H1 (cell line): ENCODE results near the gene CPNE4. TPM values are rescaled to one million over a fixed set of nuclear protein-coding genes. Genes with fewer than 3 reads are reported as not detected.
A peak's percentile ranks its signal among the peaks of the same experiment; 100 is the strongest.

Experiments used
- CTCF ChIA-PET: fragments of 300-600 bp; sonication (Branson Sonifier 250); formaldehyde crosslinking; loops from one replicate; lab custom pipeline; 2021; ENCODE audit not compliant: partially characterized antibody; lab: Charles Lee
- POLR2A ChIA-PET: fragments of 300-600 bp; sonication (Branson Sonifier 250); formaldehyde crosslinking; loops from one replicate; lab custom pipeline; 2021; ENCODE audit warnings: inconsistent platforms; ENCODE audit not compliant: partially characterized antibody; lab: Charles Lee
- DNase-seq, 2 experiments: peaks; one replicate each; pipeline versions ENCODE4 v3.0.0 to v3.0.0-alpha.2; 2010 to 2022; ENCODE audit warnings: low spot score in 2 of 2, low read depth in 1 of 2, mixed read lengths in 1 of 2
- FAIRE-seq: peaks from 2 replicates; lab custom pipeline; 2011; peaks lifted over from hg19 to GRCh38; lab: Jason Lieb, UNC
- H2AFZ ChIP-seq: 2 replicates; pipeline ENCODE4 v1.8.1; 2012; ENCODE audit warnings: low read length, inconsistent platforms
- H2AK5ac ChIP-seq: 2 replicates; pipeline ENCODE4 v1.6.1; 2013; ENCODE audit warnings: low read depth, low read length
- H2BK120ac ChIP-seq: replicated peaks from 2 replicates; pipeline ENCODE3; 2013; ENCODE audit warnings: low read depth, low read length, inconsistent platforms
- H2BK12ac ChIP-seq: 2 replicates; pipeline ENCODE4 v1.6.1; 2013; ENCODE audit warnings: low read depth, low read length
- H2BK15ac ChIP-seq: 2 replicates; pipeline ENCODE4 v1.6.1; 2013; ENCODE audit warnings: low read length
- H2BK20ac ChIP-seq: 2 replicates; pipeline ENCODE4 v1.6.1; 2013; ENCODE audit warnings: low read length
- H2BK5ac ChIP-seq: 2 replicates; pipeline ENCODE4 v1.6.1; 2013; ENCODE audit warnings: low read depth, low read length
- H3K14ac ChIP-seq: 2 replicates; pipeline ENCODE4 v1.6.1; 2013; ENCODE audit warnings: inconsistent platforms; ENCODE audit not compliant: insufficient read length
- H3K18ac ChIP-seq: 2 replicates; pipeline ENCODE4 v1.6.1; 2013; ENCODE audit warnings: low read length; ENCODE audit errors: extremely low read depth
- H3K23ac ChIP-seq: 2 replicates; pipeline ENCODE4 v1.6.1; 2013; ENCODE audit warnings: inconsistent platforms; ENCODE audit not compliant: insufficient read length
- H3K23me2 ChIP-seq: 2 replicates; pipeline ENCODE4 v1.6.1; 2013; ENCODE audit warnings: low read depth, low read length
- H3K27ac ChIP-seq: 2 replicates; pipeline ENCODE4 v1.6.1; 2011; ENCODE audit warnings: low read depth, low read length, inconsistent platforms
- H3K27me3 ChIP-seq, 4 experiments: replicated peaks in 1 of 4; 1 replicate in 1 of 4; 2 replicates in 3 of 4; pipeline versions ENCODE4 v1.6.1 to v1.8.1; 2011 to 2013; ENCODE audit warnings: low read length in 3 of 4, mild to moderate bottlenecking in 3 of 4, inconsistent platforms in 2 of 4, mixed read lengths in 2 of 4, moderate library complexity in 1 of 4; ENCODE audit not compliant: control insufficient read depth in 3 of 4, insufficient read depth in 3 of 4; ENCODE audit errors: extremely low read depth in 1 of 4
- H3K36me3 ChIP-seq, 4 experiments: 2 replicates each; pipeline versions ENCODE4 v1.6.1 to v1.8.1; 2011 to 2013; ENCODE audit warnings: mild to moderate bottlenecking in 4 of 4, low read length in 3 of 4, moderate library complexity in 2 of 4, control low read depth in 1 of 4, inconsistent platforms in 1 of 4; ENCODE audit not compliant: insufficient read depth in 4 of 4, control insufficient read depth in 2 of 4
- H3K4ac ChIP-seq: replicated peaks from 2 replicates; pipeline ENCODE3; 2013; ENCODE audit warnings: low read length, low read depth, mixed read lengths, inconsistent platforms; ENCODE audit not compliant: insufficient read length
- H3K4me1 ChIP-seq, 4 experiments: replicated peaks in 1 of 4; 1 replicate in 1 of 4; 2 replicates in 3 of 4; pipeline versions ENCODE4 v1.6.1 to v1.8.1; 2011 to 2013; ENCODE audit warnings: low read length in 3 of 4, inconsistent platforms in 2 of 4, mixed read lengths in 1 of 4; ENCODE audit not compliant: insufficient read depth in 4 of 4, control insufficient read depth in 3 of 4
- H3K4me2 ChIP-seq, 2 experiments: 2 replicates each; pipeline versions ENCODE4 v1.6.1 to v1.8.1; 2011 to 2013; ENCODE audit warnings: low read depth in 2 of 2, low read length in 2 of 2, control low read depth in 1 of 2, inconsistent platforms in 1 of 2, mild to moderate bottlenecking in 1 of 2; ENCODE audit not compliant: insufficient read depth in 1 of 2
- H3K4me3 ChIP-seq, 4 experiments: fragments of 200-600, 300-600 bp in 1 of 4; sonication (generic), shearing (Covaris generic), sonication (Bioruptor Twin) in 1 of 4; 2 replicates each; pipeline versions ENCODE4 v1.5.1 to v1.8.1; 2011 to 2016; ENCODE audit warnings: low read length in 4 of 4, low read depth in 3 of 4, control low read depth in 2 of 4, inconsistent platforms in 2 of 4, mild to moderate bottlenecking in 2 of 4, mixed read lengths in 1 of 4, moderate library complexity in 1 of 4; ENCODE audit not compliant: insufficient read depth in 2 of 4; ENCODE audit errors: extremely low read depth in 1 of 4
- H3K56ac ChIP-seq: replicated peaks from 2 replicates; pipeline ENCODE3; 2013; ENCODE audit warnings: low read depth, mild to moderate bottlenecking, mixed read lengths, low read length, inconsistent platforms; ENCODE audit not compliant: insufficient read length
- H3K79me1 ChIP-seq: 2 replicates; pipeline ENCODE4 v1.6.1; 2013; ENCODE audit warnings: low read depth, low read length, control low read depth
- H3K79me2 ChIP-seq, 2 experiments: 2 replicates each; pipeline versions ENCODE4 v1.6.1 to v1.8.1; 2012 to 2013; ENCODE audit warnings: low read length in 2 of 2, mild to moderate bottlenecking in 2 of 2, inconsistent platforms in 1 of 2; ENCODE audit not compliant: insufficient read depth in 2 of 2, control insufficient read depth in 1 of 2
- H3K9ac ChIP-seq, 4 experiments: replicated peaks in 1 of 4; 1 replicate in 1 of 4; 2 replicates in 3 of 4; pipeline versions ENCODE4 v1.6.1 to v1.8.1; 2011 to 2013; ENCODE audit warnings: low read depth in 3 of 4, low read length in 3 of 4, control low read depth in 2 of 4, mild to moderate bottlenecking in 2 of 4, moderate library complexity in 2 of 4, inconsistent platforms in 1 of 4; ENCODE audit errors: extremely low read depth in 1 of 4
- H3K9me3 ChIP-seq, 2 experiments: 2 replicates each; pipeline versions ENCODE4 v1.6.1 to v1.8.1; 2012 to 2013; ENCODE audit warnings: mild to moderate bottlenecking in 2 of 2, moderate library complexity in 2 of 2, control low read depth in 1 of 2, inconsistent platforms in 1 of 2, low read depth in 1 of 2, low read length in 1 of 2, mixed read lengths in 1 of 2; ENCODE audit not compliant: insufficient read depth in 2 of 2
- H4K20me1 ChIP-seq, 2 experiments: replicated peaks in 1 of 2; 2 replicates each; pipeline versions ENCODE3 to v1.8.1; 2011 to 2013; ENCODE audit warnings: inconsistent platforms in 2 of 2, low read length in 2 of 2, mild to moderate bottlenecking in 1 of 2; ENCODE audit not compliant: insufficient read depth in 2 of 2, control insufficient read depth in 1 of 2
- H4K5ac ChIP-seq: 2 replicates; pipeline ENCODE4 v1.6.1; 2013; ENCODE audit warnings: low read length, low read depth, mixed read lengths, inconsistent platforms; ENCODE audit not compliant: insufficient read length
- H4K8ac ChIP-seq: 2 replicates; pipeline ENCODE4 v1.8.0; 2013; ENCODE audit warnings: mild to moderate bottlenecking, moderate library complexity, low read length, inconsistent platforms; ENCODE audit not compliant: insufficient read depth; ENCODE audit errors: extremely low read depth
- H4K91ac ChIP-seq: replicated peaks from 2 replicates; pipeline ENCODE3; 2013; ENCODE audit warnings: low read length, mixed read lengths, inconsistent platforms; ENCODE audit not compliant: insufficient read length
- CHD1 ChIP-seq: IDR thresholded peaks from 2 replicates; pipeline ENCODE4 v1.6.1; 2012; ENCODE audit warnings: low read depth, low read length, improper control_type of control experiment
- RBBP5 ChIP-seq: IDR thresholded peaks from 2 replicates; pipeline ENCODE4 v1.7.1; 2012; ENCODE audit warnings: low read depth, mild to moderate bottlenecking, inconsistent platforms, low read length, moderate library complexity, borderline replicate concordance
- WGBS, 2 experiments: shearing (Covaris generic) in 1 of 2; methylation state at CpG; one replicate each; pipeline versions ENCODE4 v1.1.6 to v1.1.7; 2013 to 2015; ENCODE audit warnings: low lambda C conversion rate in 2 of 2, mixed read lengths in 2 of 2, inconsistent platforms in 1 of 2, low coverage in 1 of 2, missing lambda C conversion rate in 1 of 2; ENCODE audit not compliant: insufficient replicate concordance in 2 of 2, insufficient coverage in 1 of 2, insufficient read length in 1 of 2; ENCODE audit errors: extremely low coverage in 1 of 2, missing lambda C conversion rate in 1 of 2; 5-methylcytosine and 5-hydroxymethylcytosine counted together
- polyA plus RNA-seq, 7 experiments: library from polyadenylated mRNA; depleted of rRNA in 3 of 7; stranded (reverse) in 5 of 7; unstranded in 2 of 7; fragments of >200 nt in 5 of 7; fragments of 200-250 nt in 2 of 7; gene quantifications; 1 replicate in 5 of 7; 2 replicates in 1 of 7; 4 replicates in 1 of 7; pipeline versions ENCODE4 v1.2.1 to v1.2.3, GENCODE V29; 2011 to 2013; ENCODE audit warnings: missing spikeins in 2 of 7, mixed read lengths in 2 of 7
- total RNA-seq: library from RNA; stranded (reverse); fragmentation: NEBNext Ultra II Directional; extraction: Animal tissue kit (Norgen Biotek cat#: 25700); gene quantifications from 2 replicates; pipeline ENCODE4 v1.2.1, GENCODE V29; 2021

CPNE4 gene
- total and polyA plus RNA-seq, 2 of the 8 experiments (the other 6 are each of a cell fraction or from before 2014, with no cell fraction given), result 0.82 to 3.8 TPM

GRCh38 chr3:132033471-132033870 lies 1.3 kb downstream of the CPNE4 start:
- H3K4me3 ChIP-seq, result peak overlapping the region; percentile 46 to 79 (median 70)

More at GRCh38 chr3:132033471-132033870, 1.3 kb downstream of the CPNE4 start:
- H4K91ac ChIP-seq, result no peak overlapping the region
- peak in 1 of 2 experiments; percentile 55 for DNase-seq
- no peaks in the 10 kb centered on the region for H3K9me3 ChIP-seq
- H4K8ac ChIP-seq, result no peak overlapping the region
- no peak overlapping the region; the same call in 1 of the 2 replicates for H3K18ac ChIP-seq
- no peak overlapping the region for H2AK5ac ChIP-seq
- peak overlapping the region in 1 of 4 experiments; percentile 1; a peak in 2 of 7 replicates for H3K9ac ChIP-seq
- POLR2A ChIA-PET, result no interaction called here
- no peak overlapping the region for H3K23ac ChIP-seq
- H3K14ac ChIP-seq, result no peak overlapping the region
- H2AFZ ChIP-seq, result peak overlapping the region; percentile 54
- H3K79me1 ChIP-seq, result no peaks in the 10 kb centered on the region; the same call in 1 of the 2 replicates
- H4K20me1 ChIP-seq, result no peaks in the 10 kb centered on the region
- TF ChIP-seq RBBP5 (0 out of 2 replicates have a peak, but pooled peaks have one; percentile 10), CHD1 (no peak)
- H2BK5ac ChIP-seq, result no peak overlapping the region
- no peak overlapping the region for H4K5ac ChIP-seq
- peak overlapping the region; percentile 90 to 93 for H3K4me2 ChIP-seq
- H3K36me3 ChIP-seq, result no peaks in the 10 kb centered on the region
- H3K27me3 ChIP-seq, result peaks cover 0 to 20% (median 8%) of the 10 kb centered on the region in 4 experiments; a peak in 6 of 7 replicates
- H2BK15ac ChIP-seq, result no peak overlapping the region
- CTCF ChIA-PET, result interaction anchor here (0.6 to 3.8 kb wide), 8 partner anchors 146 to 502 kb away, joined by 3 to 39 read pairs (median 4); no protein-coding TSS in a partner anchor
- H3K4me1 ChIP-seq, result peaks cover 0 to 2% (median 0%) of the 10 kb centered on the region in 4 experiments; a peak in 3 of 7 replicates
- peaks cover 16% of the 10 kb centered on the region for H3K23me2 ChIP-seq
- no peak overlapping the region for H2BK12ac ChIP-seq
- H3K56ac ChIP-seq, result no peak overlapping the region
- no peak for FAIRE-seq
- no peaks in the 10 kb centered on the region for H3K79me2 ChIP-seq
- H2BK120ac ChIP-seq, result no peak overlapping the region
- no peak overlapping the region for H3K4ac ChIP-seq
- 9% methylated on average over 15 of the region's 15 CpGs; no CpG with 5 or more reads in 1 of the 2 experiments for WGBS, 2 experiments
- no peak overlapping the region for H2BK20ac ChIP-seq
- no peak overlapping the region for H3K27ac ChIP-seq
